K562 (cell line): ENCODE data around the gene OTC. TPM values are rescaled to one million over a fixed set of nuclear protein-coding genes. Genes with fewer than 3 reads are reported as not detected.

Experiments
- ILF3 ChIP-seq: fragments of 450-650 bp; IDR thresholded peaks from 2 replicates; pipeline ENCODE4 v1.6.1; 2018; ENCODE audit warnings: antibody characterized with exemption, mild to moderate bottlenecking, moderate library complexity, borderline replicate concordance
- MAFF ChIP-seq: IDR thresholded peaks from 2 replicates; pipeline ENCODE4 v1.6.1; 2012; ENCODE audit warnings: low read length, improper control_type of control experiment
- PTTG1 ChIP-seq: fragments of 450-650 bp; IDR thresholded peaks from 2 replicates; pipeline ENCODE4 v1.6.1; 2016; ENCODE audit warnings: low read depth, mild to moderate bottlenecking, missing genetic modification characterization, missing compliant biosample characterization
- SETDB1 ChIP-seq: IDR thresholded peaks from one replicate; pipeline ENCODE4 v1.6.1; 2012; ENCODE audit warnings: low read length, control low read depth, inconsistent platforms
- YY1 ChIP-seq, 3 experiments: IDR thresholded peaks; 2 replicates each; pipeline ENCODE4 v1.6.1; 2011; ENCODE audit warnings: low read length in 2 of 3, mild to moderate bottlenecking in 2 of 3, moderate library complexity in 2 of 3, borderline replicate concordance in 1 of 3, control low read depth in 1 of 3, low read depth in 1 of 3; ENCODE audit not compliant: insufficient read depth in 3 of 3, insufficient replicate concordance in 2 of 3, control insufficient read depth in 1 of 3, insufficient read length in 1 of 3; ENCODE audit errors: extremely low read depth in 1 of 3
- ZFP1 ChIP-seq: fragments of 450-650 bp; formaldehyde crosslinking; IDR thresholded peaks from 2 replicates; pipeline ENCODE4 v1.4.0; 2020; ENCODE audit warnings: mild to moderate bottlenecking, mixed read lengths
- polyA plus RNA-seq, 8 experiments: library from polyadenylated mRNA; depleted of rRNA in 4 of 8; stranded (reverse) in 5 of 8; unstranded in 3 of 8; fragments of >200 nt; fragmentation: Nextera tagmentation in 2 of 8; fragmentation: Illumina TruSeq in 1 of 8; extraction: Ambion mirVana in 2 of 8; extraction: Trizol in 1 of 8; gene quantifications; 2 replicates each; pipeline versions ENCODE4 v1.2.1 to v1.2.3, GENCODE V29; 2011 to 2014; ENCODE audit warnings: inconsistent platforms in 1 of 8, missing spikeins in 1 of 8
- total RNA-seq, 7 experiments: library from RNA; depleted of rRNA in 6 of 7; stranded (reverse); fragments of >200 nt in 6 of 7; fragmentation: Illumina TruSeq in 2 of 7; extraction: Trizol in 2 of 7; gene quantifications; 2 replicates each; pipeline versions ENCODE4 v1.2.1 to v1.2.3, GENCODE V29; 2011 to 2021; ENCODE audit warnings: low replicate concordance in 1 of 7
- TF ChIP-seq, protein P1 (sequence below): fragments of 200-800 bp; sonication (Bioruptor generic); IDR thresholded peaks from 2 replicates; pipeline ENCODE4 v1.6.1; 2017; ENCODE audit warnings: missing genetic modification characterization, missing compliant biosample characterization
- TF ChIP-seq, protein P2 (sequence below): fragments of 250-450 bp; sonication (Bioruptor Pico); IDR thresholded peaks from 2 replicates; pipeline ENCODE4 v1.4.0; 2020

Gene OTC
- total and polyA plus RNA-seq, 9 of the 15 experiments (the other 6 are each of a cell fraction or from before 2014, with no cell fraction given) = not detected

DNA sequence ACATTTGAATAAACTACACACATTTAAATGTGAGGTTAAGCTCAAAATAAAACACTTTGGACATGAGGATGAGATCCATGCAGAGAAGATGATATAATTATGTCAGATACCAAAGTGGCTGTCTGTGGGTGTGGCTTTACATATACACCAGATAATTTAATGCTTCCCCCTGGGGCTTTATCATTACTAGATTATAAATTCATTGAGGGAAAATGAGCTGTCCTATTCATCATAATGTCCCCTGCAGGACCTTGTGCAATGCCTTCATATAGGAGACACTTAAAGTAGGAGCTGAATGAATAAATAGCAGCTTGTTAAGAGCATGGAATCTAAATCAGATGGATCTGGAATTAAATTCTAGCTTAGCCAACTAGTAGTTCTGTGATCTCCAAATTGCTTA, 49.7 kb downstream of the OTC start (continued):
- TF ChIP-seq MAFF (no peak), ILF3 (no peak), YY1 (IDR thresholded peaks at IDR 0.05; ENCODE audit: borderline replicate concordance in 1 of 3, control insufficient read depth in 1 of 3, extremely low read depth in 1 of 3, insufficient read depth in 3 of 3, insufficient read length in 1 of 3, insufficient replicate concordance in 2 of 3, low read depth in 1 of 3, low read length in 2 of 3) (no peak), PTTG1 (no peak), ZFP1 (CRISPR knock-in tag) (no peak), SETDB1 (no peak)
- TF ChIP-seq, protein P1, sequence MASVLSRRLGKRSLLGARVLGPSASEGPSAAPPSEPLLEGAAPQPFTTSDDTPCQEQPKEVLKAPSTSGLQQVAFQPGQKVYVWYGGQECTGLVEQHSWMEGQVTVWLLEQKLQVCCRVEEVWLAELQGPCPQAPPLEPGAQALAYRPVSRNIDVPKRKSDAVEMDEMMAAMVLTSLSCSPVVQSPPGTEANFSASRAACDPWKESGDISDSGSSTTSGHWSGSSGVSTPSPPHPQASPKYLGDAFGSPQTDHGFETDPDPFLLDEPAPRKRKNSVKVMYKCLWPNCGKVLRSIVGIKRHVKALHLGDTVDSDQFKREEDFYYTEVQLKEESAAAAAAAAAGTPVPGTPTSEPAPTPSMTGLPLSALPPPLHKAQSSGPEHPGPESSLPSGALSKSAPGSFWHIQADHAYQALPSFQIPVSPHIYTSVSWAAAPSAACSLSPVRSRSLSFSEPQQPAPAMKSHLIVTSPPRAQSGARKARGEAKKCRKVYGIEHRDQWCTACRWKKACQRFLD = no peak
- TF ChIP-seq, protein P2, sequence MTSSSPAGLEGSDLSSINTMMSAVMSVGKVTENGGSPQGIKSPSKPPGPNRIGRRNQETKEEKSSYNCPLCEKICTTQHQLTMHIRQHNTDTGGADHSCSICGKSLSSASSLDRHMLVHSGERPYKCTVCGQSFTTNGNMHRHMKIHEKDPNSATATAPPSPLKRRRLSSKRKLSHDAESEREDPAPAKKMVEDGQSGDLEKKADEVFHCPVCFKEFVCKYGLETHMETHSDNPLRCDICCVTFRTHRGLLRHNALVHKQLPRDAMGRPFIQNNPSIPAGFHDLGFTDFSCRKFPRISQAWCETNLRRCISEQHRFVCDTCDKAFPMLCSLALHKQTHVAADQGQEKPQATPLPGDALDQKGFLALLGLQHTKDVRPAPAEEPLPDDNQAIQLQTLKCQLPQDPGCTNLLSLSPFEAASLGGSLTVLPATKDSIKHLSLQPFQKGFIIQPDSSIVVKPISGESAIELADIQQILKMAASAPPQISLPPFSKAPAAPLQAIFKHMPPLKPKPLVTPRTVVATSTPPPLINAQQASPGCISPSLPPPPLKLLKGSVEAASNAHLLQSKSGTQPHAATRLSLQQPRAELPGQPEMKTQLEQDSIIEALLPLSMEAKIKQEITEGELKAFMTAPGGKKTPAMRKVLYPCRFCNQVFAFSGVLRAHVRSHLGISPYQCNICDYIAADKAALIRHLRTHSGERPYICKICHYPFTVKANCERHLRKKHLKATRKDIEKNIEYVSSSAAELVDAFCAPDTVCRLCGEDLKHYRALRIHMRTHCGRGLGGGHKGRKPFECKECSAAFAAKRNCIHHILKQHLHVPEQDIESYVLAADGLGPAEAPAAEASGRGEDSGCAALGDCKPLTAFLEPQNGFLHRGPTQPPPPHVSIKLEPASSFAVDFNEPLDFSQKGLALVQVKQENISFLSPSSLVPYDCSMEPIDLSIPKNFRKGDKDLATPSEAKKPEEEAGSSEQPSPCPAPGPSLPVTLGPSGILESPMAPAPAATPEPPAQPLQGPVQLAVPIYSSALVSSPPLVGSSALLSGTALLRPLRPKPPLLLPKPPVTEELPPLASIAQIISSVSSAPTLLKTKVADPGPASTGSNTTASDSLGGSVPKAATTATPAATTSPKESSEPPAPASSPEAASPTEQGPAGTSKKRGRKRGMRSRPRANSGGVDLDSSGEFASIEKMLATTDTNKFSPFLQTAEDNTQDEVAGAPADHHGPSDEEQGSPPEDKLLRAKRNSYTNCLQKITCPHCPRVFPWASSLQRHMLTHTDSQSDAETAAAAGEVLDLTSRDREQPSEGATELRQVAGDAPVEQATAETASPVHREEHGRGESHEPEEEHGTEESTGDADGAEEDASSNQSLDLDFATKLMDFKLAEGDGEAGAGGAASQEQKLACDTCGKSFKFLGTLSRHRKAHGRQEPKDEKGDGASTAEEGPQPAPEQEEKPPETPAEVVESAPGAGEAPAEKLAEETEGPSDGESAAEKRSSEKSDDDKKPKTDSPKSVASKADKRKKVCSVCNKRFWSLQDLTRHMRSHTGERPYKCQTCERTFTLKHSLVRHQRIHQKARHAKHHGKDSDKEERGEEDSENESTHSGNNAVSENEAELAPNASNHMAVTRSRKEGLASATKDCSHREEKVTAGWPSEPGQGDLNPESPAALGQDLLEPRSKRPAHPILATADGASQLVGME (CRISPR knock-in tag) = no peak
